WTC11 (cell line): Measurements from ENCODE around the gene KIF3C. TPM values are rescaled to one million over a fixed set of nuclear protein-coding genes. Genes with fewer than 3 reads are reported as not detected.

Experiments
- ATAC-seq: fragments of 200-7000 bp; cut with Tn5 transposase; 2 replicates; pipeline ENCODE4 v1.10.0; 2021; ENCODE audit warnings: mild to moderate bottlenecking, moderate library complexity
- CTCF ChIA-PET: fragments of 300-600 bp; sonication (Branson Sonifier 250); formaldehyde crosslinking; loops from one replicate; lab custom pipeline; 2021; ENCODE audit warnings: antibody characterized with exemption; lab: Charles Lee
- POLR2A ChIA-PET: fragments of 350-600 bp; sonication (Branson Sonifier 250); formaldehyde crosslinking; loops from one replicate; lab custom pipeline; 2021; ENCODE audit warnings: antibody characterized with exemption; lab: Charles Lee
- DNase-seq: peaks from one replicate; pipeline ENCODE4 v3.0.0; 2021; ENCODE audit warnings: low spot score
- H3K27ac Mint-ChIP-seq: 2 replicates; pipeline ENCODE4 v1.8.0; 2021; ENCODE audit warnings: mixed read lengths
- H3K27me3 Mint-ChIP-seq: 2 replicates; pipeline ENCODE4 v1.8.0; 2021; ENCODE audit warnings: low read depth, mild to moderate bottlenecking, moderate library complexity, mixed read lengths
- H3K36me3 Mint-ChIP-seq: 2 replicates; pipeline ENCODE4 v1.8.0; 2021; ENCODE audit warnings: mixed read lengths
- H3K4me1 Mint-ChIP-seq: 2 replicates; pipeline ENCODE4 v1.8.0; 2022; ENCODE audit warnings: mixed read lengths
- H3K4me3 Mint-ChIP-seq: 2 replicates; pipeline ENCODE4 v1.8.0; 2021; ENCODE audit warnings: mild to moderate bottlenecking, moderate library complexity, mixed read lengths
- H3K9me3 Mint-ChIP-seq: 2 replicates; pipeline ENCODE4 v1.8.0; 2021; ENCODE audit warnings: mixed read lengths
- FOXK1 ChIP-seq: sonication (generic); formaldehyde crosslinking; IDR thresholded peaks from 2 replicates; pipeline ENCODE4 v1.8.0; 2022; ENCODE audit warnings: mild to moderate bottlenecking, moderate library complexity, missing genetic modification reagents
- FOXP1 ChIP-seq: sonication (generic); formaldehyde crosslinking; IDR thresholded peaks from 2 replicates; pipeline ENCODE4 v1.8.0; 2022; ENCODE audit warnings: missing genetic modification reagents, mild to moderate bottlenecking, moderate library complexity, borderline replicate concordance
- GTF2I ChIP-seq: fragments of 250-450 bp; sonication (Bioruptor Pico); conservative IDR thresholded peaks from 2 replicates; pipeline ENCODE4 v1.4.0; 2021; ENCODE audit warnings: mild to moderate bottlenecking
- MXD4 ChIP-seq: fragments of 250-450 bp; sonication (Bioruptor Pico); IDR thresholded peaks from 2 replicates; pipeline ENCODE4 v1.8.0; 2021; ENCODE audit warnings: mild to moderate bottlenecking, moderate library complexity, borderline replicate concordance
- NFYB ChIP-seq: sonication (generic); formaldehyde crosslinking; conservative IDR thresholded peaks from 2 replicates; pipeline ENCODE4 v1.8.0; 2022; ENCODE audit warnings: low read depth, missing genetic modification reagents
- NR3C1 ChIP-seq: sonication (generic); formaldehyde crosslinking; conservative IDR thresholded peaks from 2 replicates; pipeline ENCODE4 v1.8.1; 2023; ENCODE audit warnings: low read depth, mild to moderate bottlenecking, missing genetic modification reagents
- TCF7 ChIP-seq: sonication (generic); formaldehyde crosslinking; IDR thresholded peaks from 2 replicates; pipeline ENCODE4 v1.8.0; 2022; ENCODE audit warnings: mild to moderate bottlenecking, low read depth, missing genetic modification reagents, moderate library complexity
- TEAD4 ChIP-seq: sonication (generic); formaldehyde crosslinking; IDR thresholded peaks from 2 replicates; pipeline ENCODE4 v1.8.0; 2022; ENCODE audit warnings: mild to moderate bottlenecking, missing genetic modification reagents
- ZNF232 ChIP-seq: sonication (generic); formaldehyde crosslinking; IDR thresholded peaks from 2 replicates; pipeline ENCODE4 v1.8.0; 2022; ENCODE audit warnings: mild to moderate bottlenecking, missing genetic modification reagents
- ZNF263 ChIP-seq: sonication (generic); formaldehyde crosslinking; IDR thresholded peaks from 2 replicates; pipeline ENCODE4 v1.8.1; 2022; ENCODE audit warnings: low read depth, mild to moderate bottlenecking, moderate library complexity, missing genetic modification reagents
- ZNF416 ChIP-seq: fragments of 250-450 bp; sonication (Bioruptor Pico); IDR thresholded peaks from 2 replicates; pipeline ENCODE4 v1.9.0; 2021; ENCODE audit warnings: mild to moderate bottlenecking, inconsistent platforms
- total RNA-seq: library from RNA; stranded (reverse); gene quantifications from 3 replicates; pipeline ENCODE4 v1.2.3, GENCODE V29; 2021
- TF ChIP-seq, protein P1 (sequence below): fragments of 250-450 bp; sonication (Bioruptor Pico); IDR thresholded peaks from 2 replicates; pipeline ENCODE4 v1.8.0; 2021; ENCODE audit warnings: mild to moderate bottlenecking
- TF ChIP-seq, protein P2 (sequence below): fragments of 250-450 bp; sonication (Bioruptor Pico); IDR thresholded peaks from 2 replicates; pipeline ENCODE4 v1.9.0; 2021; ENCODE audit warnings: mild to moderate bottlenecking, borderline replicate concordance
- TF ChIP-seq, protein P3 (sequence below): sonication (generic); formaldehyde crosslinking; IDR thresholded peaks from 2 replicates; pipeline ENCODE4 v1.8.0; 2023; ENCODE audit warnings: missing genetic modification reagents
- TF ChIP-seq, protein P4 (sequence below): sonication (generic); formaldehyde crosslinking; IDR thresholded peaks from 2 replicates; pipeline ENCODE4 v1.8.1; 2022; ENCODE audit warnings: mild to moderate bottlenecking, moderate library complexity, missing genetic modification reagents
- TF ChIP-seq, protein P5 (sequence below): fragments of 250-450 bp; sonication (Bioruptor Pico); conservative IDR thresholded peaks from 2 replicates; pipeline ENCODE4 v1.9.0; 2021; ENCODE audit warnings: mild to moderate bottlenecking
- TF ChIP-seq, protein P6 (sequence below): sonication (generic); formaldehyde crosslinking; conservative IDR thresholded peaks from 2 replicates; pipeline ENCODE4 v1.8.1; 2023; ENCODE audit warnings: mild to moderate bottlenecking, low read depth, missing genetic modification reagents, moderate library complexity
- TF ChIP-seq, protein P7 (sequence below): sonication (generic); formaldehyde crosslinking; IDR thresholded peaks from 2 replicates; pipeline ENCODE4 v1.8.1; 2022; ENCODE audit warnings: missing genetic modification reagents, borderline replicate concordance

KIF3C gene
- total RNA-seq, 1 experiment from 2014 or later, result 48.1 TPM

DNA sequence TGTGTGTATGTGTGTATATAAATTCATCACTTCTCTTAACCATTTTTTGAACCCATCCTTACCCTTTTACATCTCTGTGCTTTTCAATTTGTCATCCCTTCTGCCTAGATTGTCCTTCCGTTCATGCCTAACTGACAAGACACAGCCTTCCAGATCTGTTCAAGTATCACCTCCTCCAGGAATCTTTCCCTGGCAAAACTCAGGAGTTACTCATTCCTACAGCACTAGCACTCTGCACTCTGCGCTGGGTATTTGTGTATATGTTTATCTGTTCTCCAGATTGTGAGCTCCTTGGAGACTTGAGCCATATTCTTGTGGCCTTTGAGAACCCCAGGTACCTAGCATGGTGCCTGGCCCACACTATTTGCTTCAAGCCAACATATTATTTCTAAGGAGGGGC is 77.2 kb downstream of the KIF3C start:
- ChIA-PET POLR2A (no interaction called here), CTCF (interaction anchor here (0.9 kb wide), 1 partner anchor 205 kb away, joined by 3 read pairs; no protein-coding TSS in a partner anchor)
- Mint-ChIP-seq H3K9me3 (0 out of 2 replicates have a peak, but pooled peaks cover 3% of the 10 kb centered on the region), H3K27me3 (no peaks in the 10 kb centered on the region), H3K36me3 (no peaks in the 10 kb centered on the region), H3K27ac (no peak overlapping the region), H3K4me1 (no peaks in the 10 kb centered on the region), H3K4me3 (no peak overlapping the region)
- DNase-seq (no peak), ATAC-seq (no peak)
- no peak for TF ChIP-seq FOXP1 (CRISPR knock-in tag)
- TF ChIP-seq ZNF232 (CRISPR knock-in tag), result no peak
- TF ChIP-seq ZNF263, result no peak
- TF ChIP-seq NR3C1 (CRISPR knock-in tag), result no peak
- TF ChIP-seq TEAD4 (CRISPR knock-in tag), result no peak
- no peak for TF ChIP-seq NFYB (CRISPR knock-in tag)
- TF ChIP-seq FOXK1 (CRISPR knock-in tag), result no peak
- no peak for TF ChIP-seq MXD4 (CRISPR knock-in tag)
- TF ChIP-seq, protein P1, sequence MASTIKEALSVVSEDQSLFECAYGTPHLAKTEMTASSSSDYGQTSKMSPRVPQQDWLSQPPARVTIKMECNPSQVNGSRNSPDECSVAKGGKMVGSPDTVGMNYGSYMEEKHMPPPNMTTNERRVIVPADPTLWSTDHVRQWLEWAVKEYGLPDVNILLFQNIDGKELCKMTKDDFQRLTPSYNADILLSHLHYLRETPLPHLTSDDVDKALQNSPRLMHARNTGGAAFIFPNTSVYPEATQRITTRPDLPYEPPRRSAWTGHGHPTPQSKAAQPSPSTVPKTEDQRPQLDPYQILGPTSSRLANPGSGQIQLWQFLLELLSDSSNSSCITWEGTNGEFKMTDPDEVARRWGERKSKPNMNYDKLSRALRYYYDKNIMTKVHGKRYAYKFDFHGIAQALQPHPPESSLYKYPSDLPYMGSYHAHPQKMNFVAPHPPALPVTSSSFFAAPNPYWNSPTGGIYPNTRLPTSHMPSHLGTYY (CRISPR knock-in tag), result no peak
- TF ChIP-seq, protein P2, sequence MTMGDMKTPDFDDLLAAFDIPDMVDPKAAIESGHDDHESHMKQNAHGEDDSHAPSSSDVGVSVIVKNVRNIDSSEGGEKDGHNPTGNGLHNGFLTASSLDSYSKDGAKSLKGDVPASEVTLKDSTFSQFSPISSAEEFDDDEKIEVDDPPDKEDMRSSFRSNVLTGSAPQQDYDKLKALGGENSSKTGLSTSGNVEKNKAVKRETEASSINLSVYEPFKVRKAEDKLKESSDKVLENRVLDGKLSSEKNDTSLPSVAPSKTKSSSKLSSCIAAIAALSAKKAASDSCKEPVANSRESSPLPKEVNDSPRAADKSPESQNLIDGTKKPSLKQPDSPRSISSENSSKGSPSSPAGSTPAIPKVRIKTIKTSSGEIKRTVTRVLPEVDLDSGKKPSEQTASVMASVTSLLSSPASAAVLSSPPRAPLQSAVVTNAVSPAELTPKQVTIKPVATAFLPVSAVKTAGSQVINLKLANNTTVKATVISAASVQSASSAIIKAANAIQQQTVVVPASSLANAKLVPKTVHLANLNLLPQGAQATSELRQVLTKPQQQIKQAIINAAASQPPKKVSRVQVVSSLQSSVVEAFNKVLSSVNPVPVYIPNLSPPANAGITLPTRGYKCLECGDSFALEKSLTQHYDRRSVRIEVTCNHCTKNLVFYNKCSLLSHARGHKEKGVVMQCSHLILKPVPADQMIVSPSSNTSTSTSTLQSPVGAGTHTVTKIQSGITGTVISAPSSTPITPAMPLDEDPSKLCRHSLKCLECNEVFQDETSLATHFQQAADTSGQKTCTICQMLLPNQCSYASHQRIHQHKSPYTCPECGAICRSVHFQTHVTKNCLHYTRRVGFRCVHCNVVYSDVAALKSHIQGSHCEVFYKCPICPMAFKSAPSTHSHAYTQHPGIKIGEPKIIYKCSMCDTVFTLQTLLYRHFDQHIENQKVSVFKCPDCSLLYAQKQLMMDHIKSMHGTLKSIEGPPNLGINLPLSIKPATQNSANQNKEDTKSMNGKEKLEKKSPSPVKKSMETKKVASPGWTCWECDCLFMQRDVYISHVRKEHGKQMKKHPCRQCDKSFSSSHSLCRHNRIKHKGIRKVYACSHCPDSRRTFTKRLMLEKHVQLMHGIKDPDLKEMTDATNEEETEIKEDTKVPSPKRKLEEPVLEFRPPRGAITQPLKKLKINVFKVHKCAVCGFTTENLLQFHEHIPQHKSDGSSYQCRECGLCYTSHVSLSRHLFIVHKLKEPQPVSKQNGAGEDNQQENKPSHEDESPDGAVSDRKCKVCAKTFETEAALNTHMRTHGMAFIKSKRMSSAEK (CRISPR knock-in tag), result no peak
- TF ChIP-seq ZNF416 (CRISPR knock-in tag), result no peak
- TF ChIP-seq, protein P3, sequence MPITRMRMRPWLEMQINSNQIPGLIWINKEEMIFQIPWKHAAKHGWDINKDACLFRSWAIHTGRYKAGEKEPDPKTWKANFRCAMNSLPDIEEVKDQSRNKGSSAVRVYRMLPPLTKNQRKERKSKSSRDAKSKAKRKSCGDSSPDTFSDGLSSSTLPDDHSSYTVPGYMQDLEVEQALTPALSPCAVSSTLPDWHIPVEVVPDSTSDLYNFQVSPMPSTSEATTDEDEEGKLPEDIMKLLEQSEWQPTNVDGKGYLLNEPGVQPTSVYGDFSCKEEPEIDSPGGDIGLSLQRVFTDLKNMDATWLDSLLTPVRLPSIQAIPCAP (CRISPR knock-in tag), result no peak
- TF ChIP-seq, protein P4, sequence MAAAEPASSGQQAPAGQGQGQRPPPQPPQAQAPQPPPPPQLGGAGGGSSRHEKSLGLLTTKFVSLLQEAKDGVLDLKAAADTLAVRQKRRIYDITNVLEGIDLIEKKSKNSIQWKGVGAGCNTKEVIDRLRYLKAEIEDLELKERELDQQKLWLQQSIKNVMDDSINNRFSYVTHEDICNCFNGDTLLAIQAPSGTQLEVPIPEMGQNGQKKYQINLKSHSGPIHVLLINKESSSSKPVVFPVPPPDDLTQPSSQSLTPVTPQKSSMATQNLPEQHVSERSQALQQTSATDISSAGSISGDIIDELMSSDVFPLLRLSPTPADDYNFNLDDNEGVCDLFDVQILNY (CRISPR knock-in tag), result no peak
- TF ChIP-seq, protein P5, sequence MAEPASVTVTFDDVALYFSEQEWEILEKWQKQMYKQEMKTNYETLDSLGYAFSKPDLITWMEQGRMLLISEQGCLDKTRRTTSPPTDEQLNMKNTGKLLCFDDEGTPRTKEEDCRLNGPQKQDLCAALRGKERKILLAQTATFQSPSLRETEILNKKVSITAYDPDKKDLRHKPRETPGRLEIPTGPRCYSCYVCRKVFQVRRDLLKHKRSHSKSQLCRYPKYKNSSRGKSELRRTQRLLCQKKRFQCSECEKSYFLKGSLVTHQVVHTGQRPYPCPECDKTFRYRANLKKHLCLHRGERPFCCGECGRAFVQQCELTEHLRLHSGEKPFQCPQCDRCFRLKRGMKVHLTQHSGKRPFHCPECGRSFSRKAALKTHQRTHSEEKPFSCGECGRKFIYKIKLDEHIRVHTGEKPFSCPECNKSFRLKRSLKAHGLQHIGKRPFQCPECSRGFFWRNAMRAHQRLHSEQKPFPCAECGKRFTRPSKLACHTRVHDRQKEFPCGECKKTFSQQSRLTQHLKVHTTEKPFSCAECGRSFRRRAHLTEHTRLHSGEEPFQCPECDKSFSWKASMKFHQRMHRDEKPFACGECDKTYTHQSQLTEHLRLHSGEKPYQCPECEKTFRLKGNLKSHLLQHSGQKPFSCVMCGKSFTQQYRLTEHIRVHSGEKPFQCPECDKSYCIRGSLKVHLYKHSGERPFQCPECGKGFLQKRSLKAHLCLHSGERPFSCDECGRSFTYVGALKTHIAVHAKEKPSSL (CRISPR knock-in tag), result no peak

DNA sequence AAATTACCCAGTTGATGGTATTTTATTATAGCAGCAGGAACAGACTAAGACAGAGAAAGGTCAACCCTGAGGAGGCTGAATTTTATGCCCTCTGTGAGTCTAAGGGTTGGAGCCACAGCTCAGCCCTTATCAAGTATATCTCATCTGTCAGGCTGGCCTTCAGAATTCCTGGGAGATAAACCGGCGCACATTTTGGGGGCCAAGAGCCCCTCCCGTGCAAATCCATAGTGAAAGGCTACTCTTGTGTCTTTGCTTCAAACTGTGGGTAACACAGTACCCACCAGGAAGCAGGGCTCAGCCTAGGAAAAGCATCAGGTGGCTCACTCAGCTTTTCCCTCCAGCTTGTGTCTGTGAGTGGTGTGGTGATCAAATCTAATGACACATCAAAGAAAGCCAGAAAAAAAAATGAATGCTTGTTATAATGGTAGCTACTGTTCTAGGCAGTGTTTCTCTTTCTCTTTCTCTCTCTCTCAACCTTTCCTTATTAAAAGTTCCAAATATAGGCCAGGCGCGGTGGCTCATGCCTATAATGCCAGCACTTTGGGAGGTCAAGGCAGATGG is 79.0 kb downstream of the KIF3C start:
- ATAC-seq, result no peak
- ChIA-PET CTCF (interaction anchor here (1.0 to 1.2 kb wide), 2 partner anchors 51 to 184 kb away, joined by 3 to 4 read pairs; no protein-coding TSS in a partner anchor), POLR2A (no interaction called here)
- TF ChIP-seq GTF2I (CRISPR knock-in tag) (no peak), TCF7 (CRISPR knock-in tag) (no peak)
- TF ChIP-seq, protein P6, sequence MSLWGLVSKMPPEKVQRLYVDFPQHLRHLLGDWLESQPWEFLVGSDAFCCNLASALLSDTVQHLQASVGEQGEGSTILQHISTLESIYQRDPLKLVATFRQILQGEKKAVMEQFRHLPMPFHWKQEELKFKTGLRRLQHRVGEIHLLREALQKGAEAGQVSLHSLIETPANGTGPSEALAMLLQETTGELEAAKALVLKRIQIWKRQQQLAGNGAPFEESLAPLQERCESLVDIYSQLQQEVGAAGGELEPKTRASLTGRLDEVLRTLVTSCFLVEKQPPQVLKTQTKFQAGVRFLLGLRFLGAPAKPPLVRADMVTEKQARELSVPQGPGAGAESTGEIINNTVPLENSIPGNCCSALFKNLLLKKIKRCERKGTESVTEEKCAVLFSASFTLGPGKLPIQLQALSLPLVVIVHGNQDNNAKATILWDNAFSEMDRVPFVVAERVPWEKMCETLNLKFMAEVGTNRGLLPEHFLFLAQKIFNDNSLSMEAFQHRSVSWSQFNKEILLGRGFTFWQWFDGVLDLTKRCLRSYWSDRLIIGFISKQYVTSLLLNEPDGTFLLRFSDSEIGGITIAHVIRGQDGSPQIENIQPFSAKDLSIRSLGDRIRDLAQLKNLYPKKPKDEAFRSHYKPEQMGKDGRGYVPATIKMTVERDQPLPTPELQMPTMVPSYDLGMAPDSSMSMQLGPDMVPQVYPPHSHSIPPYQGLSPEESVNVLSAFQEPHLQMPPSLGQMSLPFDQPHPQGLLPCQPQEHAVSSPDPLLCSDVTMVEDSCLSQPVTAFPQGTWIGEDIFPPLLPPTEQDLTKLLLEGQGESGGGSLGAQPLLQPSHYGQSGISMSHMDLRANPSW (CRISPR knock-in tag), result no peak
- TF ChIP-seq, protein P7, sequence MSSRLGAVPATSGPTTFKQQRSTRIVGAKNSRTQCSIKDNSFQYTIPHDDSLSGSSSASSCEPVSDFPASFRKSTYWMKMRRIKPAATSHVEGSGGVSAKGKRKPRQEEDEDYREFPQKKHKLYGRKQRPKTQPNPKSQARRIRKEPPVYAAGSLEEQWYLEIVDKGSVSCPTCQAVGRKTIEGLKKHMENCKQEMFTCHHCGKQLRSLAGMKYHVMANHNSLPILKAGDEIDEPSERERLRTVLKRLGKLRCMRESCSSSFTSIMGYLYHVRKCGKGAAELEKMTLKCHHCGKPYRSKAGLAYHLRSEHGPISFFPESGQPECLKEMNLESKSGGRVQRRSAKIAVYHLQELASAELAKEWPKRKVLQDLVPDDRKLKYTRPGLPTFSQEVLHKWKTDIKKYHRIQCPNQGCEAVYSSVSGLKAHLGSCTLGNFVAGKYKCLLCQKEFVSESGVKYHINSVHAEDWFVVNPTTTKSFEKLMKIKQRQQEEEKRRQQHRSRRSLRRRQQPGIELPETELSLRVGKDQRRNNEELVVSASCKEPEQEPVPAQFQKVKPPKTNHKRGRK (CRISPR knock-in tag), result no peak
- Mint-ChIP-seq H3K4me1 (no peaks in the 10 kb centered on the region), H3K27ac (no peak overlapping the region), H3K27me3 (no peaks in the 10 kb centered on the region), H3K9me3 (0 out of 2 replicates have a peak, but pooled peaks cover 3% of the 10 kb centered on the region), H3K4me3 (no peak overlapping the region), H3K36me3 (no peaks in the 10 kb centered on the region)
- DNase-seq, result no peak
